Astrocyte of the cerebellum (primary cell): ENCODE data around the gene RNU6-8.

ENCODE experiments used
- DNase-seq: peaks from one replicate; pipeline ENCODE4 v3.0.0-alpha.2; 2011; ENCODE audit warnings: low read depth
- H3K4me3 ChIP-seq: 2 replicates; pipeline ENCODE4 v1.5.1; 2011; ENCODE audit warnings: mild to moderate bottlenecking, low read depth, low read length, moderate library complexity
- in situ Hi-C: cut with HindIII; loops from 2 replicates; pipeline ENCODE4 v1.10.0; 2017; ENCODE audit warnings: low sequenced_read_pairs
- TF ChIP-seq, protein P1 (sequence below): IDR thresholded peaks from 2 replicates; pipeline ENCODE4 v1.5.1; 2012; ENCODE audit warnings: low read length, low read depth, moderate library complexity, mild to moderate bottlenecking; ENCODE audit errors: missing control alignments

Gene RNU6-8

GRCh38 chr14:32226056-32226455 is 23.0 kb upstream of the RNU6-8 start:
- TF ChIP-seq, protein P1, sequence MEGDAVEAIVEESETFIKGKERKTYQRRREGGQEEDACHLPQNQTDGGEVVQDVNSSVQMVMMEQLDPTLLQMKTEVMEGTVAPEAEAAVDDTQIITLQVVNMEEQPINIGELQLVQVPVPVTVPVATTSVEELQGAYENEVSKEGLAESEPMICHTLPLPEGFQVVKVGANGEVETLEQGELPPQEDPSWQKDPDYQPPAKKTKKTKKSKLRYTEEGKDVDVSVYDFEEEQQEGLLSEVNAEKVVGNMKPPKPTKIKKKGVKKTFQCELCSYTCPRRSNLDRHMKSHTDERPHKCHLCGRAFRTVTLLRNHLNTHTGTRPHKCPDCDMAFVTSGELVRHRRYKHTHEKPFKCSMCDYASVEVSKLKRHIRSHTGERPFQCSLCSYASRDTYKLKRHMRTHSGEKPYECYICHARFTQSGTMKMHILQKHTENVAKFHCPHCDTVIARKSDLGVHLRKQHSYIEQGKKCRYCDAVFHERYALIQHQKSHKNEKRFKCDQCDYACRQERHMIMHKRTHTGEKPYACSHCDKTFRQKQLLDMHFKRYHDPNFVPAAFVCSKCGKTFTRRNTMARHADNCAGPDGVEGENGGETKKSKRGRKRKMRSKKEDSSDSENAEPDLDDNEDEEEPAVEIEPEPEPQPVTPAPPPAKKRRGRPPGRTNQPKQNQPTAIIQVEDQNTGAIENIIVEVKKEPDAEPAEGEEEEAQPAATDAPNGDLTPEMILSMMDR = no peak
- in situ Hi-C loops = no loop called here
- no peak overlapping the region for H3K4me3 ChIP-seq
- DNase-seq = no peak

DNA sequence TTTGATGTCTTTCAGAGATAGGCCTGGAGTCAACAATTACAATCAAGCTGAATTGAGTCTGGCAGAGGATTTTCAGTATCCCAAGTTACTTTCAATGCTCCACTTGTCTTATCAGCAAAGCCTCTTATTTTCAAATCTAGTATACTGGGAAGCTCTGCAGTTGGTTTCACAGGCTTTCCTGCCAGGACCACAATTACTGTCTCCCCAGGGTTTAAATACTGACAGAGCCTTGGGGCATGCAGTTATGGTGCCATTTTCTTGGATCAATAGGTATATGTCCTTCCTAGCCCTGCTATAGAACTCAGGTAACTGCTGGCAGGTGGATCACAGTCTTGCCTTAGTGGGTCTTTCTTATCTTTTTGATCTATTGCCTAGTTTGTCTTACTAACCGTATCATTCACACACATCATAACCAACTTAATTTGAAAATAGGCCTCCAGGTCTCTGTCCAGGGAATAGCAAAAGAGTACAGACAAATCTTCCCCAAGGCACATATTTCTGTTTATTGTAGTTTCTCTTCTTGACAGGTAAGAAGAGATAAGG is 22.4 kb upstream of the RNU6-8 start:
- TF ChIP-seq, protein P1 = no peak
- no peak overlapping the region for H3K4me3 ChIP-seq
- in situ Hi-C loops = no loop called here
- no peak for DNase-seq

DNA sequence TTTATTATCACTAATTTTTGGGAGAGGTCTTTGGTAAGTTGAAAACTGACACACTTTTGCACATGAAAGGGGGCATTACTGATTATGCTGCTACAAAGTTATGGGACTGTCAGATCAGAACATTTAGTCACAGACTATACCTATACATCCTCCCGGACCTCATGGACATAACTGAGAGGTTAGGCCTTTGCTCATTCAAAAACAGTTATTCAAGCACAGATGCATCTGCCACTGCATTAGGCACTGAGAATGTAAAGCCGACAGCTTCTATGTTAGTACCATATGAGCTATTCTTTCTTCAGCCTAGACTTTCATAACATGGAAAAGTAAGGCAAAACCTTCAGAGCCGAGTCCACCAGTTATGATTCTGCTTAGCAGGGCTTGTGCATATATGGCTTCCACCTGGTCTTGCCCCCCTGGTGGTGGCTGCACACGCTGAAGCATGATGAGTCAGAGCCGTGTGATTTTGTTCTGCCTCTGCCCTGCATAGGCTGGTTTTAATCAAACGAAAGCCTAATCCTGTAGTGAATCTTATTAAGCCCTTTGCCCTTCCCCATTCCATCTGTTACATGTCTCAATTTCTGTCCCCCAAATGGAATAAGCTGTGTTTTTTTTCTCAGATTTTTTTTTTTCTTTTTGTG is 21.8 kb upstream of the RNU6-8 start:
- in situ Hi-C loops = no loop called here
- TF ChIP-seq, protein P1 = peak; percentile 59
- H3K4me3 ChIP-seq = no peak overlapping the region
- peak; percentile 47 for DNase-seq

DNA sequence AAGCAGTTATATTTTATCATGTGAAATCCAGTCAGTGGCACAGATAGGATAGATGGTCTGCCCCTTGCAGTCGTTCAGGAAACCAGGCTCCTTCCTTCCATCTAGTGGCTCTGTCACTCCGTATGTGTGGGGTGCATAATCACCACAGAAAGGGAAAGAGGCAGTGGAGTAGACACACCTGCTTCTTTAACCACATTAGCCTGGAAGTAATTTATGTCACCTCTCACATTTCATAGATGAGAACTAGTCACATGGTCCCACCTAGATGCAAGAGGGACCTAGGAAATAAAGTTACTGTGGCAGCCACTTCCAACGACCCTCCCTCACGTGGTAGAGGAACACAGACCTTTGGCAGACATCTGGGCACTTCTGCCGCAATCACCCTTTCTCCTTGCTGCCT is 14.2 kb upstream of the RNU6-8 start:
- DNase-seq = no peak
- in situ Hi-C loops = no loop called here
- TF ChIP-seq, protein P1 = no peak
- no peak overlapping the region for H3K4me3 ChIP-seq

- H3K4me3 ChIP-seq = no peak overlapping the region
- no peak for DNase-seq
- in situ Hi-C loops = no loop called here
- TF ChIP-seq, protein P1 = no peak
Measured at GRCh38 chr14:32212833-32213232, 9.8 kb upstream of the RNU6-8 start.

- no peak for DNase-seq
- TF ChIP-seq, protein P1 = no peak
- H3K4me3 ChIP-seq = no peak overlapping the region
- in situ Hi-C loops = no loop called here
Measured at GRCh38 chr14:32211068-32211404, 8.0 kb upstream of the RNU6-8 start.

DNA sequence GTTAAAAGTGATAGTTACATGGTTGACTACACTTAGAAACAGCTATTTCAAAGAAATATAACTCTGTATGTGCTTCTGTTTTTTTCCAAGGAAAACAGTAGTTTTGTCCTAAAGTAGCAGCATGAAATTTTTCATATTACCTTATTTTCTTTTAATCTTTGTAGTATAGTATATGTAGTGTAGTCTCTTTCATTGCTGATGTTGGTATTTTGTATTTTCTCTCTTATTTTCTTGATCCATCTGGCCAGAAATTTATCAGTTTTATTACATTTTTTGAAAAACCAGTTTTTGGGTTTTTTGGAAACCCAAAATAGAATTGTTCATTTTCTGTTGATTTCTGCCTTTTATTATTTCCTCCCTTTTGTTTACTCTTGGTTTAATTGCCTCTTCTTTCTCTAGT is 6.4 kb upstream of the RNU6-8 start:
- TF ChIP-seq, protein P1 = no peak
- in situ Hi-C loops = no loop called here
- no peak for DNase-seq
- no peak overlapping the region for H3K4me3 ChIP-seq
